ENCODE data around the gene TUSC2.

The TUSC2 gene

GRCh38 chr3:50327943-50328691 is at the start of gene TUSC2:
TUSC2 (minus strand) TSS chr3:50328223; CDS start chr3:50328099, 124 bp downstream.
- peak; percentile 92 for DNase-seq (ENCODE audit: low read depth)

DNA sequence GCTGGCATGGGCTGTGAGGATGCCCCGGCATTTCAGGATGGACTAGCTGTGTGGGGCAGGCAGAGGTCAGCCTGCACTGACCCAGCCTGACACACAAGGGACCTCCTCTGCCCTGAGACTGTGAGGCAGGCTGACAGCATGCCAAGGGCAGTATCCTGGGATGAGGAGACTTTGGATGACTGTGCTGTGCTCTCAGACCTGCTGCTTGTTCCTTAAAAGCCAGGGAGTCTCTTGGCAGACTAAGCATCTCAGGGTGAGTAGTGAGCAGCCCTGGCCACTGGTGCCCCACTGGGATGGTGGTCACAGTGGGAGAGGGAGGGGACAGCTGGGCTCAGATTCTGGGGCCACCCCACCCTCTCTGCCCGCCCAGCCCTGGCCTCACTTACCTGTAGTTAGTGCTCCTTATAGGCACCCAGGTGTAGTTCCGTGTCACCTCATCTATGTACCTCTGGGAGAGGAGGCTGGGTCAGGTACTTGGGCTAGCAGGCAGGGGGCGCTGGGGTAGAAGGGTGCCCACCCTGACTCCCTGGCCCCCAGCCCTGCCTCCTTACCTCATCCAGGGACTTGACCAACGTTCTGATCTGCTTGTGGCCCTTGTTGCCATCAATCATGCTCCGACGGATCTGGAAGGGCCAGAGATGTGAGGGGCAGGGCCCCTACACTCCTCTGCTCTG is 47.4 kb upstream of the TUSC2 start:
- DNase-seq (ENCODE audit: low read depth), result no peak

- no peak for DNase-seq (ENCODE audit: low read depth)
These were observed 46.6 kb upstream of the TUSC2 start for GRCh38 chr3:50374363-50375257.

DNA sequence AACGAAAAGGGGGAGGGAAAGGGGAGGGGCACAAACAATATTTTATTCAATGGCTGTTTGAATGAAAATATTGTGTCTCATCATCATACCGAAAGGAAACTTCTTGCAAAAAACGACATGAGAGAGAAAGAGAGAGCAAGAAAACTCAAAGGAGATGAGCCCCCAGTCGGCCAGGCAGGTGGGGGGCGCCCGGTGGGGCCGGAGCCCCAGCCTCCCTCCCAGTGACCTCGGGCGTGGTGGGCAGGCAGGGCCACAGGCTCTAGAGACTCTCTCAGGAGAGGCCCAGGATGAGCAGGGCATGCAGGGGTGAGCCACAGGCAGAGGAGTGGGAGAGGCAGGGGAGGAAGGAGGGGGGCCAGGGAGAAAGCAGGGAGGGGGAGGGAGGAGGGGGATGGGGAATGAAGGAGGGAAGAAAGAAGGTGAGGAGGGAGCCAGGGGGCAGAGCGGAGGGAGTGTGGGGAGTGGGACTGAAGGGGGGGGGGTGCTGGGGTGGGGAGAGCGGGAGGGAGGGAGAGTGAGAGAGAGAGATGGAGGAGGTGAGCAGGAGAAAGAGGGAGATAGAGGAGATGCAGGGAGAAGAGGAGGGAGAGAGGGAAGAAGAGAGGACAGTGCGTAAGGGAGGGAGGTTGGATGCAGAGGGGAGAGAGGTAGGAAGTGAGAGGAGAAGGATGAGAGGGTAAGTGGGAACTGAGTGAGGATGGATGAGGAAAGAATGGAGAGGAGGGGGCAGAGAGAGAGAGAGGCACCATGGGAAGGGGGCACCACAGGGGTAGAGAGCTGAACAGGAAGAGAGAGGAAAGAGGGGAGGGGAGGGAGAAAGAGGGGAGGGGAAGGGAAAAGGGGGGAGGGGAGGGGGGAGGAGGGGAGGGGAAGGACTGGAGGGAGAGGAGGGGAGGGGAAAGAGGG is 45.4 kb upstream of the TUSC2 start:
- DNase-seq (ENCODE audit: low read depth), result no peak

- DNase-seq (ENCODE audit: low read depth), result no peak
These were observed 44.3 kb upstream of the TUSC2 start for GRCh38 chr3:50372349-50372748.

DNA sequence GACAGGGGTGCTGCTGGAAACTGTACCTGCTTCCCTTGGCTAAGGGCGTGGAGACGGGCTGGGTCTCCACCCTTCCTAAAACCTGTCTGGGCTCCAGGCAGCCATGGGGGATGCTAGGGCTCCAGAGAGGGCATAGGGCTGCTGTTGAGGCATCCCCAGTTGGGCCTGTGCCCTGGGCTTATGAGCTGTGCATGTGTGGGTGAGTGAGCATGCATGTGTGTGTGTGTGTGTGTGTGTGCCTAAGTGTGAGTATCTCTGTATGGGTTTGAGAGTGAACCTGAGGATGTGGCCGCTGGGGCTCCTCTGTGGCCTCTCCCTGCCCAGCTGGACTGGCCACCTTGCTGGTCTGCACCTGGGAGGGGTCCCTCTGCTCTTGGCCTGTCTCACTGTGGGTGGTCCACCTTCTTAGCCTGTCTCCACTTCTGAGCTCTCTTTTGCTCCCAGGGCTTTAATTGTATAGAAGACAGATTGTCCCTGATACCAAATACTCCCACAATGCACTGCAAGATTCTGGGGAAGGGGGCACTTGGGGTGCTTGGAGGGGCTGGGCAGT is 43.2 kb upstream of the TUSC2 start:
- DNase-seq (ENCODE audit: low read depth), result no peak

- no peak for DNase-seq (ENCODE audit: low read depth)
These were observed 42.6 kb upstream of the TUSC2 start for GRCh38 chr3:50370594-50370993.

GRCh38 chr3:50369012-50369670 is 41.1 kb upstream of the TUSC2 start:
- DNase-seq (ENCODE audit: low read depth), result no peak

GRCh38 chr3:50365842-50366220 is 37.8 kb upstream of the TUSC2 start:
- no peak for DNase-seq (ENCODE audit: low read depth)

DNA sequence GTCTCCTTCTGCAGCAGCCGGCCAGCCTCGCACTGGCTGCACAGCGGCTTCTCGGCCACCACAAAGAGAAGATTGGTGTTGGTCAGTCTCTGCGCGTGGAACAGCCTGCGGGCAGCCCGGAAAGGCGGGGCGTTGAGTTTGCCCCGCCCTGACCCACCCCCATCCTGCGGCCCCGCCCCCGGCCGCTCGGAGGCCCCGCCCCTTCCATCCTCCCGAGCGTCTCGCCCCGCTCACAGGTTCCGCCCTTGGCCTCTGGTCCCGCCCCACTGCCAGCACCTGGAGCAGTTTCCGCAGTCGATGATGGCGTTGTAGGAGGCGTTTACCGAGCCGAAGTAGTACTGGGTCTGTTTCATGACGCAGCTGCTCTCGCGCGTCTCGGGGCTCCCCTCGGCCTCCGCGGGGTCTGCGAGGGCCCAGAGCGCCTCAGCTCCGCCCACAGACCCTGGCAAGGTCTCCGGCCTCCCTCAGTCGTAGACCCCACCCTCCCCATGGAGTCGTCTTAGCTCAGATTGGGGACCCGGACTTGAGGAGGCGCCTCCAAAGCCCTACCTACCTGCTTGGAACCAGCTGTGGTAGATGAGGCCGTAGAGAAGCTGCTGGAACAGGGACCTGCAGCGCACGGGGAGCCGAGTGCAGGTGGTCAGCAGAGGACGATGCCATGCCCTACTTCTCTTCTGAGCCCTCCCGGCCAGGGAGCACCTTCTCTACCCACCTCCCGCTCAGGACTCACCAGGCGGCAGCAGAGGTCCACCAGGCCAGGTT is 37.2 kb upstream of the TUSC2 start:
- DNase-seq (ENCODE audit: low read depth), result peak; percentile 91

DNA sequence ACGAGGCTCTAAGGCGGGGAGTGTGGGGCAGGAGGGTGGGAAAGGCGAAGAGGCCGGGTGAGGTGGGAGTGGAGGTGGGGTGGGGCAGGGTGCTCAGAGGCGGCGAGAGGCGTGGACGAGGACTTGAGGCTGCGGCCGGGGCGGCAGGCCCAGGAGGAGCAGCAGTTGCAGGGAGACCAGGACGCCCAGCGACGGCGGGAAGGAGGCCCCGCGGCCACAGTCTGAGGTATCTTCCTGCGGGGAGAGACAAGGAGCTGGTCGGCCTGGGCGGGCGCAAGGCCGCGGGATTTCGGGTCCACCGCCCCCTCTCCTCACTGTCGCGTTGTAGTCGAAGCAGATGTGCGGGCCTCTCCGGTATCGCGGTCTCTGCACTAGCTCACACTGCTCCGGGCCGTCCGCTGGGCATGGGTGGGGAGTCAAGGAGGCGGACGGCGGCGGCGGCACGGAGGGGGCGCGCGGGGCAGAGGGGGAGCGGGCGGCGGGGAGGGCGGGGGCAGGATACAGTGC is 36.6 kb upstream of the TUSC2 start:
- DNase-seq (ENCODE audit: low read depth), result no peak

- DNase-seq (ENCODE audit: low read depth), result no peak
These were observed 31.7 kb upstream of the TUSC2 start for GRCh38 chr3:50359760-50360110.

GRCh38 chr3:50358911-50359759 is 31.1 kb upstream of the TUSC2 start, which contains the start of gene TMEM115:
TMEM115 (minus strand) TSS chr3:50359521; CDS start chr3:50359063, 458 bp downstream.
- peak; percentile 94 for DNase-seq (ENCODE audit: low read depth)

DNA sequence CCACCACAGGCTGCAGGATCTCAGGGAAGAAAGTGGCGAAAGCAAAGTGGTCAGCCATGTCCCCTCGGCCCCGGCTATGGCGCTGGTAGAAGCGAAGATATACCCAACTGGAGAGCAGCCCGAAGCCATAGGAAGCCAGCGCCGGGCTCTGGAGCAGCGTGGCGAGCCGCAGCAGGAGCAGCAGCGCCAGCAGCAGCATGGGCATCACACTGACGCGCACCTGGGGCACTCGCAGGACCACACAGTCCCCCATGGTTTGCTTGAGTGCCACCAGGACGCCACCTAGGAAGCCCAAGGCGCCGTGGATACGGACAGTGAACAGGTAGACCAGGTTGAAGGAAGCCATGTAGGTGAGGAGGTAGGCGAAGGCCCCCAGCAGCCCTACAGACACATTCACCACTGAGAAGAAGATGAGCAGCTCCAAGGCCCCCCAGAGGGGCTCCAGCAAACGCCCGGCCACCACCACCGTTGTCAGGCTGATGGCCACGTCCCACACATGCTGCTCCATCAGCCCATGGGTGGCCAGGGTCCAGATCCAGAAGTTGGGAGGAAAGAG is 30.4 kb upstream of the TUSC2 start:
- no peak for DNase-seq (ENCODE audit: low read depth)

DNA sequence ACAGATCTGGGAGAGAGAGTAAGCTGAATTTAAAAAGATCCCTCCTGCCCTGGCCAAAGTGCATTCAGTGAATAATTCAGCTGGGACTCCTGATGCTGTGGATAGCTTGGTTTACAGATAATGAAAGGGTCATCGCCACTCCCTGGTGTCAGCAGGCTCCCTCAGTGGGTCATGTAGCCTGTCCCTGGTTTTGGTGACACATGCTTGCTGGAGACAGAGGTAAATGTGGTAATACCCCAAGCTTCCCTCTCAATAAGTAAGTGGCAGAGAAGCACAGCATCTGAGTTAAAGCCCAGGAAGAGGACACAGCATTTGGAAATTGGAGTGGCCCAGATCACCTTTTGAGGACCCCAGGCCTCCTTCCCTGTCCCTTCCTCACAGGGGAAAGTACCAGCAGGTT is 29.5 kb upstream of the TUSC2 start:
- DNase-seq (ENCODE audit: low read depth), result no peak

DNA sequence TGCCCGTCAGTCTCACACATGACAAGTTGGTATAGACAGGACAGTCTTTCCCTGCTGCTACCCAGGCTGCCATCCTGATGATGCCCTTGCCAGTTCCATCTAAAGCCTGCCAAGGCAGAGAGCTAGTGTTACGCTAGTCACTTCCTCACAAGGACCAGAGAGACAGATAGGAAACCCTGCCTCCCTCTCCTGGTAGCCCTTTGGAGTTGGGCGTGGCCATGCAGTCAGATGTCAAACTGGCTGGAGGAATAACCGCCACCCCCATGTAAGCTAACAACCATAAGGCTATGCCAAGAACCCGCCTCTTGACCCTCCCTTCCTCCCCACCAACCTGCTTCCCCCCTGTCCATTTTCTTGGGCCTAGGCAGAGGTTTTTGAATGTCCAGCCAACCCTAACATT is 28.5 kb upstream of the TUSC2 start:
- no peak for DNase-seq (ENCODE audit: low read depth)

DNA sequence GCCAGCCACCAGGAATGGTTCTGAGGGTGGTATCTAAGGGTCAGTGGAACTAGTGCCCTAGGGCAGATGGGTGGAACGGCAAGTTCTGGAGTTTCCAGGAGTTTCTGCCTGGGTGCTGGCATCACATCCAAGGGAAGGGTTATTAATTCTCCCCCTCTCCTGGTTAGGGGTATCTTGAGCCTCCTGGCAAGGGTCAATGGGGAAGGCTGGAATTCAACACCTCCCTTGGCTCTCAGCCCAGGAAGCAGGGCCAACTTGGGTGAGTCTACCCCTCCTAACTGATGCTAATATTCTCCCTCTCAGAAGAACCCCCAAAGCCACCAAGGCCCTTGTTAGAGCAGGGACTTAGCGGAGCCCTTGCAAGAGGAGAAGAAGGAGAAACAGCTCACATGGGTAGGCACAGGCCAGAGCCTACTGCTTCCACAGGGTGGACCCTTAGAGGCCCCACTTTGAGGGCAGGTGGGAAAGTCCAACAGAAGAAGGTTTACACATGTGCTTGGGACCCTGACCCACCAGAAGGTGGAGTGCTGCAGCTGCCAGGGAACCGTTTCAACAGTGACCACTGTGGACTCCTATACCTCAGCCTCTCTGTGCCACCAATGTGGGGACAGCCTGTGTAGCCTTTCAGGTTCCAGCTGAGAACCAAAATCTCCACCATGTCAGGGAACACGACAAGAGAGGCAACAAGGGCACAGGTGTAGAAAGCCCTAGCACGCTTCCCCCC is 28.0 kb upstream of the TUSC2 start:
- DNase-seq (ENCODE audit: low read depth), result no peak

DNA sequence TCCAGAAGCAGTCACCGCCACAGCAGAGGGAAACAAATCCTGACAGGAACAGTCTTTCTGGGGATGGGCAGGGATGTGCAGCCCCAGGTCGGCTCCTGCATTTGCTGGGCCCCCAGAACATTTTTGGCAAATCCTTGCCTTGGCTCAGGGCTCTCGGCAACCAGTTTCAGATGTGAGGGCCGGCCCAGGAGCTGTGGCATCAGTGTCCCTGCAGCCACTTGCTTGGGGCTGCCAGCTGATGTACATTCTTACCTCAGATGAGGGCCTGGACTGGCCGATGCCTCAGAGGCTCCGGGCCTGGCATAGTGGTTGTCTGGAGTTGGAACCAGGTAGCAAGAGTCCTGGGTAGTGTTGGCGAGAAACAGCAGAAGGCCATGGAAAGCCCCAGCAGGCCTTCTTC is 26.8 kb upstream of the TUSC2 start:
- DNase-seq (ENCODE audit: low read depth), result no peak
